Measurements from ENCODE around the gene HNRNPL.

Gene HNRNPL

DNA sequence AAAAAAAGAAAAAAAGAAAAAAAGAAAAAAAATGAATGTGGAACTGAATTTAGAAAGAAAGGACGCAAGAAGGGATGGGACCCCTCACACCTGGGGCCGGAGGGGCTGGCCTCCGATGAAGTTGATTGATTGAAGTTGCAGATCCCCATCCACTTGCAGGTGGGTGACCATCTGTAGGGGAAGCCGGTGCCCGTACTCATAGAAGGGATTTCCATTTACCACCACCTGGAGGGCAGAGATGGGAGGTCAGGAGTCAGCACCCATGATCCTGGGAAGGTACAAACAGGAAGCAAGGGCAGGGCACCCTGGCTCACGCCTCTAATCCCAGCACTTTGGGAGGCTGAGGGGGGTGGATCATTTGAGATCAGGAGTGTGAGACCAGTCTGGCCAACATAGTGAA, 43.4 kb downstream of the HNRNPL start:
- ATAC-seq, result no peak
- no peak for TF ChIP-seq ZC3H10 (CRISPR knock-in tag; IDR thresholded peaks at IDR 0.05)
- TF ChIP-seq TCF4 (CRISPR knock-in tag; IDR thresholded peaks at IDR 0.05; ENCODE audit: borderline replicate concordance), result no peak
- TF ChIP-seq CSRNP3 (CRISPR knock-in tag; IDR thresholded peaks at IDR 0.05), result no peak
- TF ChIP-seq ARNTL (CRISPR knock-in tag; IDR thresholded peaks at IDR 0.05; ENCODE audit: borderline replicate concordance, low read depth), result no peak
- no peak for TF ChIP-seq OSR1 (CRISPR knock-in tag; IDR thresholded peaks at IDR 0.05)

DNA sequence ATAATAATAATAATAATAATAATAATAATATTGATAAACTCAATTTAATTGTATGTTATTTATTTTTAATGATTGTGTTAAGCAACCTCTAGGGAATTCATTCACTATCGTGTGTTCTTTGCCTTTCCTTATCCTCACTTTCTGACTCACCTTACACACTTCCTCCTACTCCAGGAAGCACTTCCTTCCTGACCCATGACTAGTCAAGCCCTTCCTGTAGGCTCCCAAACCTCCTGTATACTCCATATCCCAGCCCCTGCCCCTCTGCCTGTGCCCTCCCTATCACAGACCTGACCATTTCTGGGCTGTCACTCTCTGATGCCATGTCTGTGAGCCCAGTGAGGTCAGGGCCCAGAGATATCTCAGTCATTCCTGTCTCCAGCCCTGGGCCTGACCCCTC, 44.6 kb downstream of the HNRNPL start:
- TF ChIP-seq ZNF565 (CRISPR knock-in tag; conservative IDR thresholded peaks at IDR 0.05; ENCODE audit: low read depth) (no peak), ISL1 (CRISPR knock-in tag; IDR thresholded peaks at IDR 0.05) (no peak), ESRRG (CRISPR knock-in tag; IDR thresholded peaks at IDR 0.05) (no peak), TCF4 (CRISPR knock-in tag; IDR thresholded peaks at IDR 0.05; ENCODE audit: borderline replicate concordance) (no peak), CSDC2 (CRISPR knock-in tag; IDR thresholded peaks at IDR 0.05) (no peak), ZNF70 (CRISPR knock-in tag; IDR thresholded peaks at IDR 0.05) (no peak), GLIS3 (CRISPR knock-in tag; IDR thresholded peaks at IDR 0.05) (no peak), ZFP30 (CRISPR knock-in tag; IDR thresholded peaks at IDR 0.05) (no peak), CSRNP3 (CRISPR knock-in tag; IDR thresholded peaks at IDR 0.05) (no peak), ZC3H10 (CRISPR knock-in tag; IDR thresholded peaks at IDR 0.05) (no peak)
- TF ChIP-seq, protein P1, sequence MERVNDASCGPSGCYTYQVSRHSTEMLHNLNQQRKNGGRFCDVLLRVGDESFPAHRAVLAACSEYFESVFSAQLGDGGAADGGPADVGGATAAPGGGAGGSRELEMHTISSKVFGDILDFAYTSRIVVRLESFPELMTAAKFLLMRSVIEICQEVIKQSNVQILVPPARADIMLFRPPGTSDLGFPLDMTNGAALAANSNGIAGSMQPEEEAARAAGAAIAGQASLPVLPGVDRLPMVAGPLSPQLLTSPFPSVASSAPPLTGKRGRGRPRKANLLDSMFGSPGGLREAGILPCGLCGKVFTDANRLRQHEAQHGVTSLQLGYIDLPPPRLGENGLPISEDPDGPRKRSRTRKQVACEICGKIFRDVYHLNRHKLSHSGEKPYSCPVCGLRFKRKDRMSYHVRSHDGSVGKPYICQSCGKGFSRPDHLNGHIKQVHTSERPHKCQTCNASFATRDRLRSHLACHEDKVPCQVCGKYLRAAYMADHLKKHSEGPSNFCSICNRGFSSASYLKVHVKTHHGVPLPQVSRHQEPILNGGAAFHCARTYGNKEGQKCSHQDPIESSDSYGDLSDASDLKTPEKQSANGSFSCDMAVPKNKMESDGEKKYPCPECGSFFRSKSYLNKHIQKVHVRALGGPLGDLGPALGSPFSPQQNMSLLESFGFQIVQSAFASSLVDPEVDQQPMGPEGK (CRISPR knock-in tag; IDR thresholded peaks at IDR 0.05; ENCODE audit: borderline replicate concordance), result no peak
- ATAC-seq, result no peak

DNA sequence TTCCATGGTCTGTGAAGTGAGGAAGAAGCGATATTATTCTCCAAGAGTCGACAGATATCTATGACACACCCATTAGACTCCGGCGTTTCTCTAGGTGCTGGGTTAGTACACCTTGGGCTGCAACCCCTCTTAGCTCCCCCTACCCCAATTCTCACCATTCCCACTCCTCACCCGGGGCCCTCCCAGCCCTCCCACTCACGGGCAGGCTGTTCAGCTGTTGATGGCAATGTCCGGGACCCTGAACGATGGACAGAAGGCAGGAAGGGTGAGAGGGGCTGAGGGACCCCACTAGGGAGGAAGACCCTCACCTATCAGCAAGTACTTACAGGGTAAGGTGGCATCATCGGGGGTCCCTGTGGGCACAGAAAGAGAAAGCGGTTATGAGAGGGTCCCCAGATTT, 46.2 kb downstream of the HNRNPL start:
- TF ChIP-seq TCF4 (CRISPR knock-in tag; IDR thresholded peaks at IDR 0.05; ENCODE audit: borderline replicate concordance), result no peak
- no peak for TF ChIP-seq TSHZ2 (CRISPR knock-in tag; IDR thresholded peaks at IDR 0.05)
- TF ChIP-seq GLIS3 (CRISPR knock-in tag; IDR thresholded peaks at IDR 0.05), result no peak
- no peak for TF ChIP-seq RARB (CRISPR knock-in tag; IDR thresholded peaks at IDR 0.05)
- no peak for TF ChIP-seq ZFP30 (CRISPR knock-in tag; IDR thresholded peaks at IDR 0.05)
- TF ChIP-seq ZNF8 (CRISPR knock-in tag; IDR thresholded peaks at IDR 0.05), result no peak
- TF ChIP-seq ESRRG (CRISPR knock-in tag; IDR thresholded peaks at IDR 0.05), result no peak
- TF ChIP-seq PPARA (CRISPR knock-in tag; IDR thresholded peaks at IDR 0.05; ENCODE audit: borderline replicate concordance), result no peak
- no peak for TF ChIP-seq ZFP3 (CRISPR knock-in tag; IDR thresholded peaks at IDR 0.05)
- TF ChIP-seq ZNF70 (CRISPR knock-in tag; IDR thresholded peaks at IDR 0.05), result no peak
- ATAC-seq, result no peak

GRCh38 chr19:38801359-38802095, 48.3 kb downstream of the HNRNPL start:
- ATAC-seq, result no peak
- no peak for TF ChIP-seq ZFP30 (CRISPR knock-in tag; IDR thresholded peaks at IDR 0.05)
- no peak for TF ChIP-seq GLIS3 (CRISPR knock-in tag; IDR thresholded peaks at IDR 0.05)
- TF ChIP-seq TCF4 (CRISPR knock-in tag; IDR thresholded peaks at IDR 0.05; ENCODE audit: borderline replicate concordance), result no peak
- TF ChIP-seq CSDC2 (CRISPR knock-in tag; IDR thresholded peaks at IDR 0.05), result no peak
- no peak for TF ChIP-seq TOX (CRISPR knock-in tag; IDR thresholded peaks at IDR 0.05; ENCODE audit: borderline replicate concordance)
- no peak for TF ChIP-seq ISL1 (CRISPR knock-in tag; IDR thresholded peaks at IDR 0.05)
- TF ChIP-seq ZC3H10 (CRISPR knock-in tag; IDR thresholded peaks at IDR 0.05), result no peak
- no peak for TF ChIP-seq ZNF565 (CRISPR knock-in tag; conservative IDR thresholded peaks at IDR 0.05; ENCODE audit: low read depth)
- TF ChIP-seq ESRRG (CRISPR knock-in tag; IDR thresholded peaks at IDR 0.05), result no peak
- TF ChIP-seq POU6F1 (CRISPR knock-in tag; IDR thresholded peaks at IDR 0.05; ENCODE audit: borderline replicate concordance, low read depth), result no peak
- no peak for TF ChIP-seq OSR1 (CRISPR knock-in tag; IDR thresholded peaks at IDR 0.05)
- no peak for TF ChIP-seq CSRNP3 (CRISPR knock-in tag; IDR thresholded peaks at IDR 0.05)
- TF ChIP-seq RARB (CRISPR knock-in tag; IDR thresholded peaks at IDR 0.05), result no peak
- TF ChIP-seq ZNF8 (CRISPR knock-in tag; IDR thresholded peaks at IDR 0.05), result no peak
- TF ChIP-seq ZNF70 (CRISPR knock-in tag; IDR thresholded peaks at IDR 0.05), result no peak

All from SK-N-SH treated with all-trans-retinoic acid at 6 μM for 48 hours (cell line).